Parathyroid adenoma (tissue), 2 donors: ENCODE results near the gene EWSR1.

Source experiments
- H2AFZ ChIP-seq: fragments of 300-600 bp; sonication (generic); one replicate; pipeline ENCODE4 v1.7.0; 2017; ENCODE audit warnings: antibody characterized with exemption, mild to moderate bottlenecking
- H3K27ac ChIP-seq: fragments of 300-600 bp; sonication (generic); one replicate; pipeline ENCODE4 v1.7.0; 2017
- H3K27me3 ChIP-seq: fragments of 300-600 bp; sonication (generic); one replicate; pipeline ENCODE4 v1.7.0; 2017; ENCODE audit warnings: low read length; ENCODE audit not compliant: control insufficient read depth, insufficient read depth
- H3K36me3 ChIP-seq: fragments of 300-600 bp; sonication (generic); one replicate; pipeline ENCODE4 v1.7.0; 2017; ENCODE audit warnings: low read length; ENCODE audit not compliant: control insufficient read depth, insufficient read depth
- H3K4me1 ChIP-seq: fragments of 300-600 bp; sonication (generic); one replicate; pipeline ENCODE4 v1.7.0; 2017; ENCODE audit warnings: control low read depth
- H3K4me2 ChIP-seq: fragments of 300-600 bp; sonication (generic); one replicate; pipeline ENCODE4 v1.7.0; 2017; ENCODE audit warnings: low read length
- H3K4me3 ChIP-seq: fragments of 300-600 bp; sonication (generic); one replicate; pipeline ENCODE4 v1.7.0; 2017; ENCODE audit warnings: low read depth, low read length
- H3K79me2 ChIP-seq: fragments of 300-600 bp; sonication (generic); one replicate; pipeline ENCODE4 v1.7.0; 2017; ENCODE audit warnings: control low read depth
- H3K9ac ChIP-seq: fragments of 300-600 bp; sonication (generic); one replicate; pipeline ENCODE4 v1.7.0; 2017; ENCODE audit warnings: mild to moderate bottlenecking
- H3K9me3 ChIP-seq: fragments of 300-600 bp; sonication (generic); one replicate; pipeline ENCODE4 v1.7.0; 2017; ENCODE audit warnings: low read length; ENCODE audit not compliant: control insufficient read depth
- TF ChIP-seq, protein P1 (sequence below): fragments of 300-600 bp; sonication (generic); IDR thresholded peaks from one replicate; pipeline ENCODE4 v1.7.0; 2017; ENCODE audit warnings: antibody characterized with exemption, mild to moderate bottlenecking
- donor health status: primary hyperparathyroidism.

Gene EWSR1

DNA sequence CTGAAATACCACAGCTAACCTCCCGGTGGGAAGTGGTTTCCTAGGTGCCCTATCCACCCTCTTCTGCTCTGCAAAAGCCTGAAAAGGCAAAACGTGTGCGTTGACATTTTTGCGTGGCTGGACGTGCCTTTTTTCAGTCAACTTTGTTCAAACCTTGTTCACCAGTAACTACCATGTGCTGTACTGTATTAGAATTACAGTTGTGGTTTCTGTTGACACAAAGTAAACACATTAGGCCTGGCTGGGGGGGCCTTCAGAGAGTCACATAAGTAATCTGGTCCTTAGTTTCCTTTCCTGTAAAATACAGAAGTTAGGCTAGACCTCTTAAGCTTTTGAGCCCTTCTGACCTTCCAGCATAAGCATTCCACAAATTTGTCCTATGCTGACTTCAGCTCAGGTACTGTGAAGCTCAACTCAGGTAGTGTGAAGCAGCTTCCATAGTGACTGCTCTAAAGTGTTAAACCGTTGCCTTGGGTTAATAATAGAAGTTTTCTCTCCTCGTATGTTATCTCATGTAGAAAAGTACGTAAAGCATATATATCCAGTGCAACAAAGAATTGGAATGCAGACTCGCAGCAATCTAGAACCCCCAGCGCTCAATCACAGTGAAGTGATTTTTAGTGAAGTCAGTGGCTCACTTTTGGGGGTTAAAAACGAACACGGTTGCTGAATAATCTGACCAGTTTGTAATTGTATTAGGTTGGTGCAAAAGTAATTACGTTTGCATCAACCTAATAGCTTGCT, 1.8 kb downstream of the EWSR1 start:
- Histone ChIP-seq H3K36me3 (no peaks in the 10 kb centered on the region), H3K9me3 (no peaks in the 10 kb centered on the region), H3K27ac (no peak overlapping the region), H3K9ac (no peak overlapping the region), H3K27me3 (no peaks in the 10 kb centered on the region), H3K79me2 (peaks cover 36% of the 10 kb centered on the region), H3K4me1 (peaks cover 7% of the 10 kb centered on the region), H3K4me2 (peak overlapping the region; percentile 92), H3K4me3 (peak overlapping the region; percentile 94), H2AFZ (no peak overlapping the region)
- TF ChIP-seq, protein P1, sequence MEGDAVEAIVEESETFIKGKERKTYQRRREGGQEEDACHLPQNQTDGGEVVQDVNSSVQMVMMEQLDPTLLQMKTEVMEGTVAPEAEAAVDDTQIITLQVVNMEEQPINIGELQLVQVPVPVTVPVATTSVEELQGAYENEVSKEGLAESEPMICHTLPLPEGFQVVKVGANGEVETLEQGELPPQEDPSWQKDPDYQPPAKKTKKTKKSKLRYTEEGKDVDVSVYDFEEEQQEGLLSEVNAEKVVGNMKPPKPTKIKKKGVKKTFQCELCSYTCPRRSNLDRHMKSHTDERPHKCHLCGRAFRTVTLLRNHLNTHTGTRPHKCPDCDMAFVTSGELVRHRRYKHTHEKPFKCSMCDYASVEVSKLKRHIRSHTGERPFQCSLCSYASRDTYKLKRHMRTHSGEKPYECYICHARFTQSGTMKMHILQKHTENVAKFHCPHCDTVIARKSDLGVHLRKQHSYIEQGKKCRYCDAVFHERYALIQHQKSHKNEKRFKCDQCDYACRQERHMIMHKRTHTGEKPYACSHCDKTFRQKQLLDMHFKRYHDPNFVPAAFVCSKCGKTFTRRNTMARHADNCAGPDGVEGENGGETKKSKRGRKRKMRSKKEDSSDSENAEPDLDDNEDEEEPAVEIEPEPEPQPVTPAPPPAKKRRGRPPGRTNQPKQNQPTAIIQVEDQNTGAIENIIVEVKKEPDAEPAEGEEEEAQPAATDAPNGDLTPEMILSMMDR, result no peak

DNA sequence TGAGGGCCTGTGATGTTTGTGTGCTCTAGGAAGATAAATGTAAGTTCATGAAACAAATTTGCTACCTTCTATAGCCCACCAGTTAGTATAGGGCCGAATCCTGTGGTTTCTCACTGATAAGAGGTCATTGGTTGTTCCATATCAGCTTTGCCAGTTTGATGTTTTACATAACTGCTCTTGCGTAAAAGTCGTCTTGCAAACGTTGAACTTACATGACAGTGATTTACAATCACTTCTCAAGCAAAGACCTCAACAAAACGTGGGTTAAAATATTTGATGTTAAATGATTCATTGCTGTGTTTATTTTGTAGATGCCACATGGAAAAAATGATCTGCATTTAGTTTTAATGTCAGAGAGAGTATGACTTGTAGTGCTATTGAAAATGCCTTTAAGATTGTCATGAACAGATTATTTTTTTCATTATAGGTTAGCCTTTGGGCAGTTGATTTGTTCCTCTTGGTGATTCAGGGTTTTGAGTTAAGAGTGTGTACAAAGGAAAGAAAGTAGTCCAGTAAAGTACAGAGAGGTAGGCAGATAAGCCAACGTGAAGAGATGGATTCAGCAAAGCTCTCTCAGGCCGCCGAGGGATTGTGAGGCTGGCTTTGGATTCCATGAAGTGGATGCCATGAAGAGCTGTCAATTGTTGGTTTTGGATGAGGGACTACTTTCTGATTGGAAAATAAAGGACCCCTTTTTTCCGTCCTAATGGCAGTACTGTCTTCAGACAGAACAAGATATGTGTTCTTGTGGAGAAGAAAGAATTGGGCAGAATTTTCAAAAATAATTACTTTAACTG, 2.6 kb downstream of the EWSR1 start:
- Histone ChIP-seq H3K9me3 (no peaks in the 10 kb centered on the region), H3K27me3 (no peaks in the 10 kb centered on the region), H3K79me2 (peaks cover 36% of the 10 kb centered on the region), H3K4me1 (peaks cover 7% of the 10 kb centered on the region), H3K4me2 (peak overlapping the region; percentile 92), H3K36me3 (no peaks in the 10 kb centered on the region), H3K9ac (no peak overlapping the region), H3K4me3 (peak overlapping the region; percentile 94), H2AFZ (no peak overlapping the region), H3K27ac (no peak overlapping the region)
- TF ChIP-seq, protein P1, result no peak

DNA sequence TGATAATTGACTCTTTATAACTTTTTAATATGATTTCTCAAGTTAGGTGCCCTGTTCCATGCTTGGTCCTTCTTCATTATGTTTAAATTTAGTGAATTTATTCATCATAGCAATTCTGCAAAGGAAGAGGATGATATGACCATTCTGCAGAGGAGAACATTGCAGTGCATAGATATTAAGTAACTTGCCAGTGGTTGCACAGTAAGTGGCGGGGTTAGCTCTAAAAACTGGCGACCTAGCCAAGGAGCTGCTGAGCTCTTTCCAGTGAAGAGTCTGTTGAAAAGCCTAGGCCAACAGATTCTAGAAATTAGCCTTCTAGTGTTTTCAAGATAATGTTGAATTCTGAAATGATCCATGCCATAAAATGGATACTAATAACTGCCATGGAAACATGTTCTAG, 4.6 kb downstream of the EWSR1 start:
- H3K36me3 ChIP-seq, result no peaks in the 10 kb centered on the region
- H3K79me2 ChIP-seq, result peaks cover 41% of the 10 kb centered on the region
- no peak overlapping the region for H3K4me2 ChIP-seq
- no peaks in the 10 kb centered on the region for H3K27me3 ChIP-seq
- H3K9me3 ChIP-seq, result no peaks in the 10 kb centered on the region
- no peak overlapping the region for H2AFZ ChIP-seq
- no peak overlapping the region for H3K27ac ChIP-seq
- peaks cover 2% of the 10 kb centered on the region for H3K4me1 ChIP-seq
- H3K9ac ChIP-seq, result no peak overlapping the region
- TF ChIP-seq, protein P1, result no peak
- H3K4me3 ChIP-seq, result no peak overlapping the region

DNA sequence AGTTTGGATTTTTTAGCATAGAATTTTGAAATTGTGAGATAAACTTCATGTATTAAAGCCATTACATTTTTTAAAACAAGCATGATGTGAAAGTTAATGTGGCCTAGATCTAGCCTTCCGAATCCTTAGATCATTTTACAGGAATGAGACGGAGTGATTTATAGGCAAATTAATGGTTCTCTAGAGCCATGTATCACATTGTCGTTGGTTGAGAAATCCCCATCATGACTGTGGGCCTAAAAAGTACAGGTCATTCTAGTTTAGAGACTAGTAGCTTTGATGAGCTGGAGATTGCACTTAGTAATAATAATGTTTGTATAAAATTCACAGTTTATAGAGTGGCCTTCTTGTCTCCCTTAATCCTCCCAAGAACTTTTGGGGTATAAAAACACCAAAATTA, 7.1 kb downstream of the EWSR1 start:
- Histone ChIP-seq H3K27ac (no peak overlapping the region), H3K9me3 (no peaks in the 10 kb centered on the region), H3K4me2 (no peak overlapping the region), H3K36me3 (no peaks in the 10 kb centered on the region), H3K27me3 (no peaks in the 10 kb centered on the region), H2AFZ (no peak overlapping the region), H3K4me1 (peaks cover 2% of the 10 kb centered on the region), H3K4me3 (no peak overlapping the region), H3K9ac (no peak overlapping the region), H3K79me2 (peaks cover 35% of the 10 kb centered on the region)
- TF ChIP-seq, protein P1, result no peak
